SK-N-SH (cell line): ENCODE results near the gene SPIN2A.

Source experiments
- EZH2phosphoT487 ChIP-seq: fragments of 200-600 bp; sonication (generic); IDR thresholded peaks from 2 replicates; pipeline ENCODE4 v1.6.1; 2017; ENCODE audit warnings: low read depth, mixed run types, mild to moderate bottlenecking, antibody characterized with exemption, moderate library complexity, borderline replicate concordance
- FOSL2 ChIP-seq: IDR thresholded peaks from 2 replicates; pipeline ENCODE4 v1.4.0; 2012; ENCODE audit warnings: low read depth, mild to moderate bottlenecking, moderate library complexity, borderline replicate concordance
- JUND ChIP-seq: IDR thresholded peaks from 2 replicates; pipeline ENCODE4 v1.4.0; 2012
- MXI1 ChIP-seq: IDR thresholded peaks from 2 replicates; pipeline ENCODE4 v1.6.1; 2012; ENCODE audit warnings: mild to moderate bottlenecking, low read depth, low read length, improper control_type of control experiment
- NFIC ChIP-seq: IDR thresholded peaks from 2 replicates; pipeline ENCODE4 v1.4.0; 2012; ENCODE audit warnings: borderline replicate concordance
- RAD21 ChIP-seq: IDR thresholded peaks from 2 replicates; pipeline ENCODE4 v1.6.1; 2012; ENCODE audit warnings: mild to moderate bottlenecking, low read length
- RFX5 ChIP-seq: IDR thresholded peaks from 2 replicates; pipeline ENCODE4 v1.6.1; 2012; ENCODE audit warnings: mild to moderate bottlenecking, improper control_type of control experiment, low read length
- RXRA ChIP-seq: IDR thresholded peaks from 2 replicates; pipeline ENCODE4 v1.4.0; 2012; ENCODE audit warnings: low read depth, mild to moderate bottlenecking, borderline replicate concordance
- TAF1 ChIP-seq: IDR thresholded peaks from 2 replicates; pipeline ENCODE4 v1.6.1; 2012; ENCODE audit warnings: low read depth, mild to moderate bottlenecking, low read length, moderate library complexity, borderline replicate concordance
- YY1 ChIP-seq: IDR thresholded peaks from 2 replicates; pipeline ENCODE4 v1.4.0; 2012; ENCODE audit warnings: low read depth, mild to moderate bottlenecking
- TF ChIP-seq, protein P1 (sequence below): fragments of 200-600 bp; sonication (generic); IDR thresholded peaks from 2 replicates; pipeline ENCODE4 v1.6.1; 2017; ENCODE audit warnings: antibody characterized with exemption, mild to moderate bottlenecking, moderate library complexity
- TF ChIP-seq, protein P2 (sequence below): fragments of 150-350 bp; IDR thresholded peaks from 2 replicates; pipeline ENCODE4 v1.6.1; 2016; ENCODE audit warnings: mild to moderate bottlenecking, low read depth, low read length
- TF ChIP-seq, protein P3 (sequence below): IDR thresholded peaks from 2 replicates; pipeline ENCODE4 v1.6.1; 2012; ENCODE audit warnings: mild to moderate bottlenecking, low read depth, low read length, moderate library complexity
- TF ChIP-seq, protein P4 (sequence below): IDR thresholded peaks from 2 replicates; pipeline ENCODE4 v1.4.0; 2012; ENCODE audit warnings: low read depth

DNA sequence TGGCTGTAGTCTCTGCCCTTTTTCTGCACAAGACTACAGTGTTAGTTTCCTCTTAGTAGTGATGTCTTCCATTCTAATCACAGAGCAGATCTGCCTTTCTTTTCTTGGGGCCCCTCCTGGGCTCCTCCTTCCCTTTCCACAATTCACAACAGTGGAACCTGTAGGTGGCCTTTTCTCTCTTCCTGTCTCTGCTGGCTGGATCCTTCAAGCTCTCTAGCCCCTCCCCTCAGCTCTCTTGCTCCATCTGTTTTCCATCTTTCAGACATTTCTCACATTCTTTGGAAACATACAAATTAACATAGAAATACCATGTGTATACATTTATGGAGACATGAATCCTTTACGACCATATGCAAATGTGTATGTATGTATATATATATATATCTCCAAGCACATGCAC lies 304 bp upstream of the SPIN2A start:
- TF ChIP-seq, protein P1, sequence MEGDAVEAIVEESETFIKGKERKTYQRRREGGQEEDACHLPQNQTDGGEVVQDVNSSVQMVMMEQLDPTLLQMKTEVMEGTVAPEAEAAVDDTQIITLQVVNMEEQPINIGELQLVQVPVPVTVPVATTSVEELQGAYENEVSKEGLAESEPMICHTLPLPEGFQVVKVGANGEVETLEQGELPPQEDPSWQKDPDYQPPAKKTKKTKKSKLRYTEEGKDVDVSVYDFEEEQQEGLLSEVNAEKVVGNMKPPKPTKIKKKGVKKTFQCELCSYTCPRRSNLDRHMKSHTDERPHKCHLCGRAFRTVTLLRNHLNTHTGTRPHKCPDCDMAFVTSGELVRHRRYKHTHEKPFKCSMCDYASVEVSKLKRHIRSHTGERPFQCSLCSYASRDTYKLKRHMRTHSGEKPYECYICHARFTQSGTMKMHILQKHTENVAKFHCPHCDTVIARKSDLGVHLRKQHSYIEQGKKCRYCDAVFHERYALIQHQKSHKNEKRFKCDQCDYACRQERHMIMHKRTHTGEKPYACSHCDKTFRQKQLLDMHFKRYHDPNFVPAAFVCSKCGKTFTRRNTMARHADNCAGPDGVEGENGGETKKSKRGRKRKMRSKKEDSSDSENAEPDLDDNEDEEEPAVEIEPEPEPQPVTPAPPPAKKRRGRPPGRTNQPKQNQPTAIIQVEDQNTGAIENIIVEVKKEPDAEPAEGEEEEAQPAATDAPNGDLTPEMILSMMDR = no peak
- TF ChIP-seq, protein P2, sequence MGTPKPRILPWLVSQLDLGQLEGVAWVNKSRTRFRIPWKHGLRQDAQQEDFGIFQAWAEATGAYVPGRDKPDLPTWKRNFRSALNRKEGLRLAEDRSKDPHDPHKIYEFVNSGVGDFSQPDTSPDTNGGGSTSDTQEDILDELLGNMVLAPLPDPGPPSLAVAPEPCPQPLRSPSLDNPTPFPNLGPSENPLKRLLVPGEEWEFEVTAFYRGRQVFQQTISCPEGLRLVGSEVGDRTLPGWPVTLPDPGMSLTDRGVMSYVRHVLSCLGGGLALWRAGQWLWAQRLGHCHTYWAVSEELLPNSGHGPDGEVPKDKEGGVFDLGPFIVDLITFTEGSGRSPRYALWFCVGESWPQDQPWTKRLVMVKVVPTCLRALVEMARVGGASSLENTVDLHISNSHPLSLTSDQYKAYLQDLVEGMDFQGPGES = no peak
- TF ChIP-seq, protein P3, sequence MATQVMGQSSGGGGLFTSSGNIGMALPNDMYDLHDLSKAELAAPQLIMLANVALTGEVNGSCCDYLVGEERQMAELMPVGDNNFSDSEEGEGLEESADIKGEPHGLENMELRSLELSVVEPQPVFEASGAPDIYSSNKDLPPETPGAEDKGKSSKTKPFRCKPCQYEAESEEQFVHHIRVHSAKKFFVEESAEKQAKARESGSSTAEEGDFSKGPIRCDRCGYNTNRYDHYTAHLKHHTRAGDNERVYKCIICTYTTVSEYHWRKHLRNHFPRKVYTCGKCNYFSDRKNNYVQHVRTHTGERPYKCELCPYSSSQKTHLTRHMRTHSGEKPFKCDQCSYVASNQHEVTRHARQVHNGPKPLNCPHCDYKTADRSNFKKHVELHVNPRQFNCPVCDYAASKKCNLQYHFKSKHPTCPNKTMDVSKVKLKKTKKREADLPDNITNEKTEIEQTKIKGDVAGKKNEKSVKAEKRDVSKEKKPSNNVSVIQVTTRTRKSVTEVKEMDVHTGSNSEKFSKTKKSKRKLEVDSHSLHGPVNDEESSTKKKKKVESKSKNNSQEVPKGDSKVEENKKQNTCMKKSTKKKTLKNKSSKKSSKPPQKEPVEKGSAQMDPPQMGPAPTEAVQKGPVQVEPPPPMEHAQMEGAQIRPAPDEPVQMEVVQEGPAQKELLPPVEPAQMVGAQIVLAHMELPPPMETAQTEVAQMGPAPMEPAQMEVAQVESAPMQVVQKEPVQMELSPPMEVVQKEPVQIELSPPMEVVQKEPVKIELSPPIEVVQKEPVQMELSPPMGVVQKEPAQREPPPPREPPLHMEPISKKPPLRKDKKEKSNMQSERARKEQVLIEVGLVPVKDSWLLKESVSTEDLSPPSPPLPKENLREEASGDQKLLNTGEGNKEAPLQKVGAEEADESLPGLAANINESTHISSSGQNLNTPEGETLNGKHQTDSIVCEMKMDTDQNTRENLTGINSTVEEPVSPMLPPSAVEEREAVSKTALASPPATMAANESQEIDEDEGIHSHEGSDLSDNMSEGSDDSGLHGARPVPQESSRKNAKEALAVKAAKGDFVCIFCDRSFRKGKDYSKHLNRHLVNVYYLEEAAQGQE = no peak
- no peak for TF ChIP-seq EZH2phosphoT487
- no peak for TF ChIP-seq YY1
- TF ChIP-seq RFX5 = no peak
- no peak for TF ChIP-seq MXI1
- no peak for TF ChIP-seq NFIC
- TF ChIP-seq, protein P4, sequence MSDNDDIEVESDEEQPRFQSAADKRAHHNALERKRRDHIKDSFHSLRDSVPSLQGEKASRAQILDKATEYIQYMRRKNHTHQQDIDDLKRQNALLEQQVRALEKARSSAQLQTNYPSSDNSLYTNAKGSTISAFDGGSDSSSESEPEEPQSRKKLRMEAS = no peak
- no peak for TF ChIP-seq TAF1
- no peak for TF ChIP-seq JUND
- TF ChIP-seq RXRA = no peak
- TF ChIP-seq RAD21 = no peak
- no peak for TF ChIP-seq FOSL2
